Peyer's patch (tissue), 4 donors: ENCODE measurements around the gene GLI3.

Experiments used
- CTCF ChIP-seq, 6 experiments: fragments of 450-650 bp in 4 of 6; fragments of 200-600 bp in 2 of 6; sonication (generic) in 1 of 6; IDR thresholded peaks; one replicate each; pipeline ENCODE4 v1.5.1; 2017 to 2019; ENCODE audit warnings: antibody characterized with exemption in 6 of 6, mild to moderate bottlenecking in 3 of 6, moderate library complexity in 1 of 6
- POLR2A ChIP-seq, 2 donors: fragments of 450-650 bp; IDR thresholded peaks; one replicate each; pipeline ENCODE4 v1.5.1; 2017; ENCODE audit warnings: antibody characterized with exemption in 2 of 2, mild to moderate bottlenecking in 2 of 2, moderate library complexity in 2 of 2

DNA sequence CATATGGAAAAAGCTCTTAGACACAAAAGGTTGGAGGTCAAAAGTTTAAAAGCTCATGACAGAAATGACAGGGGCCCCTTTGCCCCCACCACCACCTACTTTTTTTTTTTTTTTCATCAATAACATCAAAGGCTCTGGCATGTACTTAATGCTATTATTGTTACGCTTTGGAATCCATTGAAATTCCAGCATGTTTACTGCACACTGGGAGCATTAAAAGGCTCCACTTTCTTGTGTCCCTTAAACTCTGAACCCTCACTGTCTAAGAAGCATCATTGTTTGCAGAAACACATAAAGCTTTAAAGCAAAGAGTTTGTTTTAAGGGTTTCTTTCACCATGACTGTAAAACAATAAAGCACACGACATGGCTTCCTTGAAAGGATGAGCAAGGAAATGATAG lies 149.4 kb downstream of the GLI3 start:
- TF ChIP-seq CTCF (IDR thresholded peaks at IDR 0.05): no peak
- TF ChIP-seq POLR2A (IDR thresholded peaks at IDR 0.05): no peak
